Activated effector memory CD4-positive, alpha-beta T cell treated with Interleukin-2 at 50 U/mL for 16 hours (primary cell): ENCODE measurements around the gene HIPK2.

Experiments used
- DNase-seq: peaks from one replicate; pipeline ENCODE4 v3.0.0-alpha.2; 2020

The HIPK2 gene

GRCh38 chr7:139585042-139585441 lies 192.8 kb downstream of the HIPK2 start:
- DNase-seq = no peak

DNA sequence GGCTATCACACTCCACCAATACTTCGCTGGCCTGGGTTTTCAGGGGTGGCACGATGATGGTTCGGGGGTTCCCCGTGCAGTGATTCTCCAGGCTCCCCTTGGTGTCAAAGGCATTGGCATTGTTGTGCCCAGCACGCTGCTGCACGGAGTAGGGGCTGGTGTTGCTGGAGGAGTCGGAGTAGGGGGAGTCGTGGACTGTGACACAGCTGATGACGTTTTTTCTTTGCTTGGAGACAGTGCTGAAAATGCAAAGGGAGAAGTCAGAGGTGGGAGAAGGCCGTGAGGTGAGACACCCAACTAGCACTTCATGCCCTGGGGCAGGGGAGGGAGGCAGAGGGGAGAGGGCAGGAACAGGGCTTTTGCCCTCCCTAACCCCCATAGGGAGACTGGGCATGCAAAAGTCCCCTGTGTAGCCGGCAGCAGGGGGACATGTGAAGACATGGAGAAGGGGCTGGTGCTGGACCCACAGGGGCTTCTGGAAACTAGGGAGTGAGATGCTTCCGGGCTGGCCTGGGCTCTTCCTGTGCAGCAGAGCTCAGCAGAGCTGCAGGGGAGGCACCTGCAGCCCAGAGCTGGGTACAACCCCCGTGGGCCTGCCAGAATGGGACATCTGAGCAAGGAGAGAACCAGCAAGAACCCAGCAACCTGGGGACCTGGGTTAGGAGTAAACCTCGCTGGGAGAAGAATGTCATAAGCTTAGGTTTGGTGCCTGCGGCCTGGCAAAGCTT lies 193.8 kb downstream of the HIPK2 start:
- no peak for DNase-seq

DNA sequence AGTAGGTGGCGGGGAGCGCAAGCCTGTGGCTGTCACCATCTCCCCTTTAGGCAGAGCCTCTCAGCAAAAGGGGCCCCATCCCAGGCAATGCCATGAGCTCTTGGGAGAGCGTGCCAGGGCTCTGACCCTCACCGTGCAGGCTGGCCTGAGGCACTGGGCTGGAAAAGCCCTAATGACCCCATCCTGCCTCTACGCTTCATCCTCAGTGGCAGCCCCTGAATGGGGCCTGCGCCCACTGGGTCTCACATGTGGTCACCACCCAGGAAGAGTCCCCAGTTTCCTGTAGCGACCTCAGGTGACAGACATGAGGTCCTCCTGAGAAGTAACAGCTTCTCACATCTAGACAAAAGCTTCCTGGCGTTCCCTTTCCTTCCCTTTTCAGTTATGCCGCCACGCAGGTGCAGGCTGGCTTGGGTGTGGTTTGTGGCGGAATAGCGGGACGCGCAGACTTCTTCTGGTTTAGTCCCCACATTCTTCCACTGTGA lies 195.1 kb downstream of the HIPK2 start:
- DNase-seq = no peak

DNA sequence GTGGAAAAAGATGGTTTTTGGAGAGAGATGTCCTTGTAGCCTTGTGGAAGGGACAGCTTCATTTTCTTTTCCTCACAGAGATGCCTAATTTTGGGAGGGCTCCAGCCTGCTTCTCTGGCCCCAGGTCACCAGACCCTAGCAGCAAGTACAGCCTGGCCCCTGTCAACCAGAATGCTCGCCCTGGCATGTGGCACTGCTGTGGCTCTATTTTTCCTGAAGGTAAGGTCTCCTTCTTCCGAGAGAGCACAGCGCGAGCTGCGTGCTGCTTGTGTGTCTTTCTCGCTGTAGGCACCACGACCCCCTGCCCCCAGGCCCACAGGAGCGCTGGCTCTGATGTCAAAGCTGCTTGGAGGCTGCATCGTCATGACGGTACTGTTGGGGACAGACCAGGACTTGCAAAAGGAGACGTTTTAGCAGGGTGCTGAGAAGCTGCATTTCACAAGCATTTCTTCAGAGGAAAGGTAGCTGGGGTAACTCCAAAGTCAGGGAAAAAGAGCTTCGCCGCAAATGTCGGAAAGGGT lies 195.6 kb downstream of the HIPK2 start:
- DNase-seq = no peak

- no peak for DNase-seq
These were observed 197.4 kb downstream of the HIPK2 start for GRCh38 chr7:139580435-139580834.

- no peak for DNase-seq
These were observed 201.4 kb downstream of the HIPK2 start for GRCh38 chr7:139576179-139576973.

DNA sequence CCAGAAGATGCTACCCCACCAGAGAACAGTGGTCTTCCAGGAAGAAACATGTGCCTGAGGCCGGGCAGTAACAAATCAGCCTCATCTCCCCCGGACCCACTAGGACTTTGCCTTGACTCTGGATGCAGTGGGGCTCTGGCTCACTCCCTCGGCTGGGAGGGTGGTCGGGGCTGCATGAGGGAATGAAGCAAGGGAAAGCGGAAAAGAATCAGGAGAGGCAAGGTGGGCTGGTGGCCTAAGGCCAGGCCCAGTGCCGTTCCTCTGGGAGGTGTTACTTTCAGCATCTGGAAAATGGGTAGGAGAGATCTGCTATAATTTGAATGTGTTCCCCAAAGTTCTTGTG lies 202.5 kb downstream of the HIPK2 start:
- no peak for DNase-seq

DNA sequence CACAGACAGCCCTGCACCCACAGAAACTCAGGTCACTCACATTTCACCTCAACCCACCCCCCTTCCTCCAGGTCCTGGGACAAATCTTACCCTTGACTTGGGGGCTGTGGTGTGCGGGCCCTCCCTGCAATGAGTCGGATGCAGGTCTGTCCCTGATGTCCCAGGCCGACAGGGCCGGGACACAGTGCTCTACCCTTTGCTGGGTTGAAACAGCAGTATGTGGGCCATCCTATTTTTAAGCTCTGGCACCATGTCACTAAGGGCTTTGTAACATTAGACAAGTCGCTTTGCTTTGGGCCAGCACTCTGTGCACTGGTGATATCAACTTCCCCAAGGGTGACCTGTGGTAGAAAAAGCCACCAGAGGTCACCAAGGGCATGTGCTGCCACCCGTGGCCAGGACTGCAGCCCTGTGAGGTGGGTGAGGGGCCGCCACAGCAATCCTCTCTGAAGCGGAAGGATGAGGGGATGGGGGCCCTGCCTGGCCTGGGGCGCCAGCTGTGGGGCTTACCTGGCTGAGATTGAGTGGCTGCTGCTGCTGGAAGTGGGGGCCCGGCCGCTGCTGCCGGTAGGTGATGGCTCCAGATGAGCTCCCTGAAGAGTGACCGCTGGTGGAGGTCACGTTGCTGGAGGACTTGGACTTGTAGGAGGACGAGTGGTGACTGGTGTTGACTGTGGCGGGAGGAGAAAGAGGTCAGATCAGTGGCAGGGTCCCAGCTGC lies 203.0 kb downstream of the HIPK2 start:
- DNase-seq = no peak

- no peak for DNase-seq
These were observed 203.9 kb downstream of the HIPK2 start for GRCh38 chr7:139573871-139574270.

DNA sequence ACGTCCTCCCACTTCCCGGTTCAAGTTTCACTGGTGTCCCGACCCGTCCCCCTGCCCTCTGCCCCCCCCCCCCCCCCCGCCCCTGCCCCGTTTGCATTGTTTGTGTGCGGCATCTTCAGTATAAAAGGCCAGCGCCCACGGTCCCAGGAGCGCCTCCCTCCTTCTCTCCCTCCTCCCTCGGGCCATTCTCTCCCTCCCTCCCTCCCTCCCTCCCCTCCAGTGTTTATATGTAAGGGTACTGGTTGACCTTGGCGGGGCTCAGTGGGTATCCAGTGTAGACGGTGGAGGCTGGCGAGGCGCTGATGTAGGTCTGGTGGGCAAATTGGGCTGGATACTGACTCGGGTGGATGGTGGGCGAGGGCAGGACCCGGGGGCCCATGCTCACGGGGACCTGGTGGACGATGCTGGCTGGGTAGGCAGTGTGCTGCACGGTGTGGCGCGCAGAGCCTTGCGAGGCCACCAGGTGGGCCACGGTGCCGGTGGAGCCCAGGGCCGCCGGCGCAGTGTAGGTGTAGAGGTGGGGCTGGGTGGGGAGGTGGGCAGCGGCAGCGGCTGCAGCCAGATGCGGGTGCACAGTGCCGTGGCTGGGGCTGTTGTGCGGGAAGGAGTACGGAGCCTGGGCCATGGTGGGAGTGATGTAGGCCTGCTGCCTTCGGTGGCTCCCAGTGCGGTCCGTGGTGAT lies 205.0 kb downstream of the HIPK2 start:
- no peak for DNase-seq

DNA sequence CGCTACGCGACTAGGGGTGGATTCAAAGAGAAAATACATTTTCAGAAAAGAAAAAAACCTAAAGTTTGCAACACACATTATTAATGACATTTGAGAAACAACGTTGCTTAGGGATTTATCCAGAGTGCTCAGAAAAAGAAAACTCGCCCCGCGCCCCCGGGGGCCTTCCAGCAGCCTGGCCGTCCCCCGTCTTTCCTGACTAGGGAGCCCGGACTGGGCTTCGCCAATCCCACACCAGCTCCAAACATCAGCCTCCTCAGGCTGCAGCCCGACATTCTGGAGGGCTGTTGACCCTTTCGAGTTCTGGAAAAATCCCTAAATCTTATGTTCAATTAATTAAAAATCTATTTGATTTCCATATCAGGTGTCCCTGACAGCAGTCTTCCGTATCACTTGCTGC lies 205.7 kb downstream of the HIPK2 start:
- DNase-seq = no peak

GRCh38 chr7:139571651-139572050 lies 206.1 kb downstream of the HIPK2 start:
- no peak for DNase-seq

- no peak for DNase-seq
These were observed 206.6 kb downstream of the HIPK2 start for GRCh38 chr7:139571190-139571589.

DNA sequence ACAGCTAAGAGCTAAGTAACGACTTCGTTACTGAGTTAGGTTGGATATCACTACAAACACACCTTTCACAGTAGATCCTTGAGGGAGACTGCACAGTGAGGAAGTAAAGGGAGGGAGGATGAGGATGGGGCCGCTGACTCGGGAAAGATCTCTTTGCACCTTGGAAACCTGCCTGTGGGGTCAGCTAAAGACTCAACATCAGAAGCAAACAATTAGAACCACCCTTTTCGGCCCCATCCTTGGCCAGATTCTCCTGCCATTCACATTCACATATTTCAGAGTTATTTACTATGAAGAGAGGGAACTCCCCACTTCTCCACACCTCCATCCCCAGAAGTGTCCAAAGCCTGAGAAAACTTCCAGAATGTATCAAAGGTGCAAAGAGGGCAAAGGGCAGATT lies 207.2 kb downstream of the HIPK2 start:
- no peak for DNase-seq

- DNase-seq = no peak
These were observed 207.7 kb downstream of the HIPK2 start for GRCh38 chr7:139570119-139570518.

DNA sequence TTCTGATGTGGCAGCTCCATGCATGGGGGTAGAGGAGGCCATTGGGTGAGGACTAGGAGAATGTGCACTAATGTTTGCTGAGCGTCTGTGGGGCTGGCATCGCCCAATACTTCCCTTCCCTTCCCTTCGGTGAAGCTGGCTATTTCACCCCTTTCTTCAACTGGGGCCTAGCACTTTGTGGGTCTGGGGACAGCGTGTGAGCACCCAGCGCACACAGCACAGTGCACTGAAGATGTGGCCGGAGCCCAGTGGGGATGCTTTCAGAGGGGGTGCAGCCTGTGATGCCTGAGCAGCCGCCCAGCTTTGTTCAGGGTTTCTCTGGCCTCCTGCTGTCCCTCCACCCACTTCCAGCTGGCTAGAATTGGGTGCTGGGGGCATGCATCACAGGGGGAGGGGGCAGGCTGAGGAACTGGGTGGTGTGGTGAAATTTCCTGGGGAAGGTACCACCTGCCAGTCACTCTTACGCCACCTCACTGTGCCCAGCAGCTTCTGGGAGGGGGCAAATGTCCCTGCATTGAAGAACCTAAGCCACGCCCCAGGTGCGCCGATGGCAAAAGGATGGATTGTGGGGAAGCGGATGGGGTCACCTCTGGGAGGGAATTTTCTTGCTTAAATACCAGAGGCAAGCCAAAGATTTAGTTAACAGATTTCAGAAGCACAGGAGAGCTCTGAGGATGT lies 208.8 kb downstream of the HIPK2 start:
- DNase-seq = no peak

- no peak for DNase-seq
These were observed 209.5 kb downstream of the HIPK2 start for GRCh38 chr7:139568346-139568675.

DNA sequence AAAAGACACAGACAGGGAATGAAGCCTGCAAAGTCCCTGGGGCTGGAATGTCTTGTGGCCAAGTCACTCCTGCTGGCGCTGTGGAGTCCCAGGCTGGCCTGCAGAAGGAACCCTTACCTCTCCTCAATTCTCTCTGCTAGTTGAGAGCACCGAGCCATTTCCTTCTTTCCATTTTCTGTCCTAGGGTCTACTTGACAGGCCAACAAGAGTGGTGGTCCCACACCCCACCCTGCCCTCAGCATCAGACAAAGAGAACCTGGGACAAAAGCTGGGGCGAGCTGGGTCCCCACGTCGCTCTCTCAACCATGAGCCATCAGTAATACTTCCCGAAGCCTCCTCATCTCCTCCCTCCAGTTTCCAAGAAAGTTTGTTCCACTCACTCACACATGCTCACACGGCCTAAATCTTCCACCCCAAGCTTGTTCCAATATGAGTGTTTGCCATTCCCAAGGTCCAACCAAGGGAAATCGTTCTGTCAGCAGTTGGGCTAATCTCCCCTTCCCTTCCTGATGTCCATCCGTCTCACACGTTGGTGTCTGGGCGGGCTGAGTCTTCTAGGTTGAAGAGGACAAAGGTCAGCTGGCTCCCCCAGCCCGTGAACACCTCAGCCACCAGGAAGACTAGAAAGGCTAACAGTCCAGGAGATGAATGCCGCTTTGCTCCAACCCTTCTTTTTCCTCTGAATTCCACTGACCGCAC lies 210.0 kb downstream of the HIPK2 start:
- no peak for DNase-seq

DNA sequence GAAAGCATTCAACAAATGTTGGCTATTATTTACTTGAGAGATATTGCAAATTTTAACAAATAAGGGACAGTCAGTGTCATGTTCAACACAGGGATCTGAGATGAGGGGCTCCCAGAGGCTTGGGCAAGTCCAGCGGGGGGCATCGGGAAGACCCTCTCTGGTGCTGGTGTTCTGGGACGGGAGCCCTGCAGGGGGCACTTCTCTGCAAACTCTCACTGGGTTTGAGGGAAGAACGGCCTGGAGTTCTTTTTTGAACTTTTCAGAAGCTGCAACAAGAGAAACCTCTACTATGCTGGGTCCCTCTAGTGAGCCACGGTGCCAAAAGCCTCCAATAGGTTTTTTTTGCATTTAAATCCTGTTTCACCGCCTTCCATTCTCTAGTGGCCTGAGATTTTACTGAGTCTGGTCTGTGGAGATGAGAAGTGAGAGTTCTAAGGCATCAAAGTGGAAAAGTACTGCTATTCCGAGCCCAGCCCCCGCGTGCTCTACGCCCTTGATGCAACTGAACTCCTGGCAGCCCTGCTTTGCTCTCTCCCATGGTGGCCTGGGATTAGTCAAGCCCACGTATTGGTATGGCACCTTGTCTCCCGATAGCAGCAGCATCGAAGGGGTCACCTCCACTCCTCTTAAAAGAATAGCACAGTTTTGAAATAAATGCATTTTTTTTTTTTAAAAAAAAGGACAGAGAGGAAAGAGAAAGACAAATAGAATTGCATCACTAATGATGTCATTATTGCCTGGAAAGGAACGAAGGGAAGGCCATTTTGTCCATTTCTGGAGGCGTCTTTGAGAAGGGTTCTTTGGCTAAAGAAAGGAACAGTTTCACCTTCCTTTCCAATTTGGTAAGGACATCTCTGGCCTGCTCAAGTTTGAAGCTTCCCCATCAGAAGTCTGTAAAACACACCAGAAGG lies 210.8 kb downstream of the HIPK2 start:
- DNase-seq = no peak

- no peak for DNase-seq
These were observed 211.7 kb downstream of the HIPK2 start for GRCh38 chr7:139566075-139566474.

DNA sequence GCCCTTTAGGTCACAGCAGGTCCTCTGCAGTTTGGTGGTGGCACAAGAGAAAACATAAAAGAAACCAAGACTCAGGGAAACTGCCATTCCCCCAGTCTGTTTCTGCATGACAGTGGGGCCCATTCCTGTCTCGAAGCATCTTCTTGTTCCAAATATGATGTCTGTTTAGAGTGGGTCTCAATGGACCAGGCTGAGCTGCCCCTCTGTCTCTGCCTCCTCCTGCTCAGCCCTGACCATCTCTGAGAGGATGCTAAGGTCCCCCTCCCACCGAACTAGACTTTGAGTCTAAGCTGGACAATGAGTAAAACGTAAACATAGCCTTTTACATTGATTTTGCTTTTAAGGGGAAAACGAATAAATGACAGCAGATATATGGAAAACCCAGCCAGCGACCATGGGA lies 213.9 kb downstream of the HIPK2 start:
- no peak for DNase-seq
